Nephron (organoid): Measurements from ENCODE around the gene MET.

ENCODE experiments used
- H3K27ac Mint-ChIP-seq, 3 experiments: 2 replicates each; pipeline ENCODE4 v1.8.0; 2020; ENCODE audit warnings: mixed read lengths in 3 of 3, mild to moderate bottlenecking in 2 of 3, moderate library complexity in 1 of 3
- H3K27me3 Mint-ChIP-seq: 2 replicates; pipeline ENCODE4 v1.8.0; 2021; ENCODE audit warnings: low read depth, mild to moderate bottlenecking, moderate library complexity, mixed read lengths
- H3K36me3 Mint-ChIP-seq: 2 replicates; pipeline ENCODE4 v1.8.0; 2020; ENCODE audit warnings: low read depth, mixed read lengths
- H3K4me1 Mint-ChIP-seq: 2 replicates; pipeline ENCODE4 v1.8.0; 2020; ENCODE audit warnings: mixed read lengths
- H3K4me3 Mint-ChIP-seq, 3 experiments: 2 replicates each; pipeline ENCODE4 v1.8.0; 2020; ENCODE audit warnings: mild to moderate bottlenecking in 3 of 3, mixed read lengths in 3 of 3, moderate library complexity in 2 of 3
- H3K9me3 Mint-ChIP-seq: 2 replicates; pipeline ENCODE4 v1.8.0; 2020; ENCODE audit warnings: mixed read lengths
- CTCF ChIP-seq, 3 experiments: fragments of 200-600 bp; sonication (generic); IDR thresholded peaks; one replicate each; pipeline ENCODE4 v1.5.0; 2021; ENCODE audit warnings: antibody characterized with exemption in 3 of 3; ENCODE audit not compliant: unreplicated experiment in 3 of 3

MET gene

GRCh38 chr7:116829041-116829440 is 157.0 kb downstream of the MET start:
- Mint-ChIP-seq H3K27me3 (no peaks in the 10 kb centered on the region), H3K27ac (no peak overlapping the region), H3K4me3 (no peak overlapping the region), H3K36me3 (no peaks in the 10 kb centered on the region), H3K9me3 (peaks cover 12% of the 10 kb centered on the region), H3K4me1 (no peaks in the 10 kb centered on the region)
- TF ChIP-seq CTCF (IDR thresholded peaks at IDR 0.05; ENCODE audit: unreplicated experiment in 3 of 3), result no peak

GRCh38 chr7:116829493-116829892 is 157.5 kb downstream of the MET start:
- H3K4me1 Mint-ChIP-seq, result no peaks in the 10 kb centered on the region
- peaks cover 7% of the 10 kb centered on the region for H3K9me3 Mint-ChIP-seq
- H3K4me3 Mint-ChIP-seq, result no peak overlapping the region
- TF ChIP-seq CTCF (IDR thresholded peaks at IDR 0.05; ENCODE audit: unreplicated experiment in 3 of 3), result no peak
- peaks cover 3% of the 10 kb centered on the region for H3K27me3 Mint-ChIP-seq
- H3K36me3 Mint-ChIP-seq, result no peaks in the 10 kb centered on the region
- no peak overlapping the region for H3K27ac Mint-ChIP-seq

DNA sequence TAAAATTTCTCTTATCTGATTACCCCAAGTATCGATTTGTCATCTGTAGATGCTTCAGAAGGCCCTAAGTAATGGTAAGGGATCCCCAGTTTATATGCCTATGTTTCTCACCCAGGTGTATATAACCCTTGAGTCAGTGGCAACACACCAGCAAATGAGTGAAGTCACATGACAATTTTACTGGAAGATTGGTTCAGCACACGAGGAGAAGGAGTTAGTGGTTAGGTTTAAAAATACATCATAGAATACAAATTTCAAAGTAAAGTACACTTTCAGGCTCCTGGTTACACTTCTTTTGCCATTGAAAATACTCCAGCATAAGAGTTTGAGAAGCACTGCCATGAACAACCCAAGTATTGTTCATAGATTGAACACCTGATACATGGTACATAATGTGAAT is 160.7 kb downstream of the MET start:
- H3K4me1 Mint-ChIP-seq, result no peaks in the 10 kb centered on the region
- H3K4me3 Mint-ChIP-seq, result no peak overlapping the region
- H3K9me3 Mint-ChIP-seq, result no peaks in the 10 kb centered on the region
- H3K36me3 Mint-ChIP-seq, result no peaks in the 10 kb centered on the region
- peaks cover 4% of the 10 kb centered on the region for H3K27me3 Mint-ChIP-seq
- no peak for TF ChIP-seq CTCF (IDR thresholded peaks at IDR 0.05; ENCODE audit: unreplicated experiment in 3 of 3)
- H3K27ac Mint-ChIP-seq, result no peak overlapping the region

DNA sequence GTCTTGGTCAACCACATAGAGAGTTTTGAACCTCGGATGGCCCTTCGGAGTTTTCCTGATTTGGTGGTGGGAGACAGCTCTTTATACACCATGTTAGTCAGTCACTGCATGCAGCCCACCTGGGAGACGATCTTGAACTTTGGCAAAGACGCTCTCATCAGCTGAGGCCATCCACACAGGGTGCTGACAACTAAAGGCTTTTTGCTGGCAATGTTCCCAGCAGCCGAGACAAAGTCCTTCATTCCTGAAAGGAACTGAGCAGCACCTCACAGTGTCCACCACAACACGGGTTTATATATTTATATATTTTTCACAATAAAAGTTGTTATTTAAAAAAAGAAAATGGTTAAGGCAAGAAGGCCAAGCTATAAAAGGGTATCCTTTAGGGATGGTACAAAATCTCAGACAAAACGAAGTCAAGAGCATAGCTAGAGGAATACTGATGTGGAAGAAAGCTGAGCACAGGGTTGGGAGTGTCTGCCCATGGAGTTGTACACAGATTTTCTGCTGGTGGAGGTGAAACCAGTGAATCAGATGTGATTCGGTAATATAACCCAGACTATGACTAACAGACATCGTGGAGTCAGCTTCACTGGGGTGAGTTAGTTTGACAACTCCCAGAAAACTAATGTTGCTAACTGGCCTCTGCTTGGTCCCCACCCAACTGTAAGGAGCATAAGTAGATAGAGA is 163.0 kb downstream of the MET start:
- no peaks in the 10 kb centered on the region for H3K4me1 Mint-ChIP-seq
- peak overlapping the region in 1 of 3 experiments; percentile 66 for H3K27ac Mint-ChIP-seq
- H3K27me3 Mint-ChIP-seq, result peaks cover 4% of the 10 kb centered on the region
- H3K9me3 Mint-ChIP-seq, result no peaks in the 10 kb centered on the region
- no peak for TF ChIP-seq CTCF (IDR thresholded peaks at IDR 0.05; ENCODE audit: unreplicated experiment in 3 of 3)
- H3K4me3 Mint-ChIP-seq, result no peak overlapping the region
- no peaks in the 10 kb centered on the region for H3K36me3 Mint-ChIP-seq

DNA sequence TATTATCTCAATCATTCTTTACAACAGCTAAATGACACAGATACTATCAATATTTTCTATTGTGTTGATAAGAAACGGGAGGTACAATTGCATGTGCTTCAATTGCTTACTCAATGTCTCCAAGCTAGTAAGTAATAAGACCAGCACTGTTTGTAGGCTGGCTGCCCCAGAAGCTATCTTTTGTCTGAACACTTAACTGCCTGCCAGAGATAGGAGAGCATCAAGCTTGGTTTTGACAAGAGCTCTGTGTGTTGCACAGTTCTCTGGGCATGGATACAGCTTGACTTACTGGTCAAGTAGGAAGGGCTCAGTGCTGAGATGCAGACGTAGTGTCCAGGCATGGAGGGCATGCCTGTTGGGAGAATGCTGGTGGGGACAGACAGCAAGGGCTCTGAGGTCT is 164.1 kb downstream of the MET start:
- Mint-ChIP-seq H3K9me3 (no peaks in the 10 kb centered on the region), H3K4me3 (no peak overlapping the region), H3K4me1 (no peaks in the 10 kb centered on the region), H3K27ac (no peak overlapping the region), H3K36me3 (no peaks in the 10 kb centered on the region), H3K27me3 (peaks cover 4% of the 10 kb centered on the region)
- no peak for TF ChIP-seq CTCF (IDR thresholded peaks at IDR 0.05; ENCODE audit: unreplicated experiment in 3 of 3)

DNA sequence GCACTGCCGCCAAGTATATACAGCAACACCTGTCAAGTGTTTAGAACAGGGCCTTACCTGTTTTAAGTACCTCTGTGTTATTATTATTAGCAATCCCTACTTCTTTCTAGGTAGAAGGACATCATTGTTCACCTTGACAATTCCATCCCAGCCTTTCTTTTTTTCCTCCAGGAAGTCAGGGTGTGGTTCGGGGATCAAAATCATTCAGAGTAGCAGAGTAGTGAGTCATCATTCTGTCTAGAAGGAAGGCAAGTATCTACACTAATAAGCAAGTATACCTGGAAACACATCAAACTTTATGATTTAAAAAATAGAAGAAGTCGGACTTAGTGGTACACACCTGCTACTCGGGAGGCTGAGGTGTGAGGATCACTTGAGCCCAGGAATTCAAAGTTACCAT is 164.9 kb downstream of the MET start:
- Mint-ChIP-seq H3K4me3 (no peak overlapping the region), H3K4me1 (no peaks in the 10 kb centered on the region), H3K9me3 (no peaks in the 10 kb centered on the region), H3K27ac (no peak overlapping the region), H3K27me3 (peaks cover 4% of the 10 kb centered on the region), H3K36me3 (no peaks in the 10 kb centered on the region)
- TF ChIP-seq CTCF (IDR thresholded peaks at IDR 0.05; ENCODE audit: unreplicated experiment in 3 of 3), result no peak
